K562 (cell line): Measurements from ENCODE around the gene ZNF649.

Source experiments
- BHLHE40 ChIP-seq: IDR thresholded peaks from 2 replicates; pipeline ENCODE4 v1.6.1; 2011; ENCODE audit warnings: low read length, improper control_type of control experiment
- JUNB ChIP-seq: fragments of 450-650 bp; formaldehyde crosslinking; conservative IDR thresholded peaks from 2 replicates; pipeline ENCODE4 v1.4.0; 2020; ENCODE audit warnings: mild to moderate bottlenecking
- PRDM10 ChIP-seq: fragments of 450-650 bp; IDR thresholded peaks from 2 replicates; pipeline ENCODE4 v1.6.1; 2018; ENCODE audit not compliant: partially characterized antibody
- RBM15 ChIP-seq: fragments of 200-400 bp; formaldehyde crosslinking; IDR thresholded peaks from 2 replicates; pipeline ENCODE4 v1.6.1; 2018; ENCODE audit warnings: mild to moderate bottlenecking, low read length, moderate library complexity; ENCODE audit not compliant: insufficient read depth
- RHOXF2B ChIP-seq: fragments of 250-450 bp; sonication (Bioruptor Pico); conservative IDR thresholded peaks from 2 replicates; pipeline ENCODE4 v1.5.1; 2021
- STAT6 ChIP-seq: sonication (generic); formaldehyde crosslinking; IDR thresholded peaks from 2 replicates; pipeline ENCODE4 v1.8.1; 2023; ENCODE audit warnings: mild to moderate bottlenecking, missing genetic modification reagents
- YY1 ChIP-seq, 3 experiments: IDR thresholded peaks; 2 replicates each; pipeline ENCODE4 v1.6.1; 2011; ENCODE audit warnings: low read length in 2 of 3, mild to moderate bottlenecking in 2 of 3, moderate library complexity in 2 of 3, borderline replicate concordance in 1 of 3, control low read depth in 1 of 3, low read depth in 1 of 3; ENCODE audit not compliant: insufficient read depth in 3 of 3, insufficient replicate concordance in 2 of 3, control insufficient read depth in 1 of 3, insufficient read length in 1 of 3; ENCODE audit errors: extremely low read depth in 1 of 3

DNA sequence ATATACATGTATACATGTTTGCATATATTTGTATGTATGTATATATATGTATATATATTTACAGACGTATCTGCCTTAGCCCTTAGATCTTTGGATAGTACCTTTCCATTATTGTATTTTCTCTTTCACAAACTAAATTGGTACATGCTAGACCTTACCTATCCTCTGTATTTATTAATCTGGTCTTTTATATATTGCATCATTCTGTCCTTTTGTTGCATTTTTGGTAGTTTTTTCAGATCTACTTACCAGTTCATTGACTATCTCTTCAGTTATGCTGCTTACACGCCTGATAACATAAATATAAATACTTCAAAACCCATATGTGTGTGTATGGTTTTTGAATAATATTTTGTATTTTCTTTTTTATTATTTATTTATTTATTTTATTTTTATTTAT, 34.1 kb upstream of the ZNF649 start:
- no peak for TF ChIP-seq JUNB (CRISPR knock-in tag)
- no peak for TF ChIP-seq YY1 (IDR thresholded peaks at IDR 0.05; ENCODE audit: borderline replicate concordance in 1 of 3, control insufficient read depth in 1 of 3, extremely low read depth in 1 of 3, insufficient read depth in 3 of 3, insufficient read length in 1 of 3, insufficient replicate concordance in 2 of 3, low read depth in 1 of 3, low read length in 2 of 3)
- TF ChIP-seq RBM15: no peak
- no peak for TF ChIP-seq BHLHE40
- TF ChIP-seq PRDM10: no peak
- no peak for TF ChIP-seq RHOXF2B
- no peak for TF ChIP-seq STAT6
